Prostate gland (tissue), 2 donors: ENCODE data around the gene POSTN.

Experiments
- CTCF ChIP-seq, 4 experiments: fragments of 200-600 bp in 2 of 4; fragments of 450-650 bp in 2 of 4; sonication (generic) in 2 of 4; IDR thresholded peaks; 1 replicate in 3 of 4; 2 replicates in 1 of 4; pipeline ENCODE4 v1.5.1; 2016 to 2019; ENCODE audit warnings: antibody characterized with exemption in 4 of 4, mild to moderate bottlenecking in 2 of 4, moderate library complexity in 2 of 4
- POLR2AphosphoS5 ChIP-seq: sonication (generic); formaldehyde crosslinking; IDR thresholded peaks from one replicate; pipeline ENCODE4 v1.6.1; 2017; ENCODE audit warnings: antibody characterized with exemption

DNA sequence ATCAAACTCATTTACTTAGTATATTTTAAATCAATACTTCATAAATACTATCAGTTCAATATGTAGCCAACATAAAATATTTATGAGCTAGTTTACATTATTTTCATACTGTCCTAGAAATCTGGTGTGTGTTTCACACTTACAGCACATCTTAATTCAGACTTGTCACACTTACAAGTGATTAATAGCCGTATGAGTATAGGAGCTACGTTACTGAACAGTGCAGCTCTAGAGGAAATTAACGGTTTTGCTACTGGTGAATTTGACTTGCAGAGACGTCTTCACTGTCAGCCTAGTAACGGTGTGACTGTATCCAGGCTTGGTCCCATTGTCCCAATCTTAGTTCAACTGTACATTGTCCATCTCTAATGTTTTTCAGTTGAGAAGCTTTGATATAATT is 33.7 kb upstream of the POSTN start:
- no peak for TF ChIP-seq CTCF (IDR thresholded peaks at IDR 0.05)
- no peak for TF ChIP-seq POLR2AphosphoS5
